ENCODE data around the gene B4GALT2.

Gene B4GALT2

GRCh38 chr1:44020464-44020863 is 41.5 kb downstream of the B4GALT2 start:
- Mint-ChIP-seq H3K36me3 (ENCODE audit: low read depth) (peaks cover 9% of the 10 kb centered on the region), H3K9me3 (no peaks in the 10 kb centered on the region), H3K4me1 (no peaks in the 10 kb centered on the region), H3K27me3 (ENCODE audit: low read depth) (no peaks in the 10 kb centered on the region), H3K27ac (no peak overlapping the region), H3K4me3 (no peak overlapping the region)
- no peak for TF ChIP-seq CTCF (IDR thresholded peaks at IDR 0.05; ENCODE audit: unreplicated experiment in 3 of 3)

- no peaks in the 10 kb centered on the region for H3K4me1 Mint-ChIP-seq
- TF ChIP-seq CTCF (IDR thresholded peaks at IDR 0.05; ENCODE audit: unreplicated experiment in 3 of 3): no peak
- H3K9me3 Mint-ChIP-seq: no peaks in the 10 kb centered on the region
- no peak overlapping the region for H3K27ac Mint-ChIP-seq
- H3K4me3 Mint-ChIP-seq: no peak overlapping the region
- no peaks in the 10 kb centered on the region for H3K27me3 Mint-ChIP-seq (ENCODE audit: low read depth)
- peaks cover 9% of the 10 kb centered on the region for H3K36me3 Mint-ChIP-seq (ENCODE audit: low read depth)
These were observed 42.1 kb downstream of the B4GALT2 start for GRCh38 chr1:44021156-44021555.

GRCh38 chr1:44021581-44022321 is 42.7 kb downstream of the B4GALT2 start:
- peaks cover 9% of the 10 kb centered on the region for H3K36me3 Mint-ChIP-seq (ENCODE audit: low read depth)
- no peak overlapping the region for H3K4me3 Mint-ChIP-seq
- no peaks in the 10 kb centered on the region for H3K27me3 Mint-ChIP-seq (ENCODE audit: low read depth)
- H3K9me3 Mint-ChIP-seq: no peaks in the 10 kb centered on the region
- no peak for TF ChIP-seq CTCF (IDR thresholded peaks at IDR 0.05; ENCODE audit: unreplicated experiment in 3 of 3)
- H3K27ac Mint-ChIP-seq: no peak overlapping the region
- H3K4me1 Mint-ChIP-seq: no peaks in the 10 kb centered on the region

GRCh38 chr1:44024031-44024902 is 45.3 kb downstream of the B4GALT2 start:
- Mint-ChIP-seq H3K36me3 (ENCODE audit: low read depth) (peaks cover 9% of the 10 kb centered on the region), H3K4me1 (peaks cover 13% of the 10 kb centered on the region), H3K27me3 (ENCODE audit: low read depth) (no peaks in the 10 kb centered on the region), H3K27ac (no peak overlapping the region), H3K9me3 (no peaks in the 10 kb centered on the region), H3K4me3 (no peak overlapping the region)
- TF ChIP-seq CTCF (IDR thresholded peaks at IDR 0.05; ENCODE audit: unreplicated experiment in 3 of 3): no peak

GRCh38 chr1:44024903-44025525 is 46.0 kb downstream of the B4GALT2 start:
- H3K4me1 Mint-ChIP-seq: peaks cover 20% of the 10 kb centered on the region
- H3K27ac Mint-ChIP-seq: no peak overlapping the region
- no peaks in the 10 kb centered on the region for H3K9me3 Mint-ChIP-seq
- peaks cover 9% of the 10 kb centered on the region for H3K36me3 Mint-ChIP-seq (ENCODE audit: low read depth)
- no peak for TF ChIP-seq CTCF (IDR thresholded peaks at IDR 0.05; ENCODE audit: unreplicated experiment in 3 of 3)
- no peak overlapping the region for H3K4me3 Mint-ChIP-seq
- no peaks in the 10 kb centered on the region for H3K27me3 Mint-ChIP-seq (ENCODE audit: low read depth)
